Stimulated activated CD4-positive, alpha-beta T cell treated with anti-CD3 and anti-CD28 coated beads, TNF-alpha, amount 100 ng/mL, for 4 hours (primary cell): ENCODE data around the gene FOXK2.

Experiments used
- DNase-seq, 3 experiments: peaks; one replicate each; pipeline ENCODE4 v3.0.0-alpha.2; 2020; ENCODE audit warnings: low read depth in 3 of 3

FOXK2 gene

GRCh38 chr17:82639628-82640027 lies 120.1 kb downstream of the FOXK2 start:
- no peak for DNase-seq

GRCh38 chr17:82640036-82640435 lies 120.5 kb downstream of the FOXK2 start:
- DNase-seq = no peak

- no peak for DNase-seq
Observed at GRCh38 chr17:82642022-82642421, 122.5 kb downstream of the FOXK2 start.

GRCh38 chr17:82644148-82644547 lies 124.6 kb downstream of the FOXK2 start:
- no peak for DNase-seq

- no peak for DNase-seq
Observed at GRCh38 chr17:82645516-82645915, 126.0 kb downstream of the FOXK2 start.

- peak; percentile 21 to 37 (median 33) for DNase-seq
Observed at GRCh38 chr17:82647593-82648164, 128.1 kb downstream of the FOXK2 start.

- DNase-seq = peak; percentile 75 to 79 (median 78)
Observed at GRCh38 chr17:82648165-82648668, 128.7 kb downstream of the FOXK2 start, which contains the start of gene WDR45B. Gene WDR45B (minus strand): TSS chr17:82648444. CDS start chr17:82648340, 104 bp downstream.

- peak in 1 of 3 experiments; percentile 33 for DNase-seq
Observed at GRCh38 chr17:82648742-82649331, 129.3 kb downstream of the FOXK2 start.

- DNase-seq = no peak
Observed at GRCh38 chr17:82649501-82650261, 130.1 kb downstream of the FOXK2 start.

GRCh38 chr17:82650723-82651122 lies 131.2 kb downstream of the FOXK2 start:
- DNase-seq = no peak

- DNase-seq = no peak
Observed at GRCh38 chr17:82653651-82654528, 134.4 kb downstream of the FOXK2 start.
